ENCODE measurements around the gene C1orf35.

- TF ChIP-seq CTCF (IDR thresholded peaks at IDR 0.05): no peak
- TF ChIP-seq POLR2A (IDR thresholded peaks at IDR 0.05): no peak
Measured at GRCh38 chr1:228110556-228110955, 7.4 kb upstream of the C1orf35 start.

All from uterus (tissue), 2 donors.